HepG2 (cell line): ENCODE measurements around the gene KIFC1. TPM values are rescaled to one million over a fixed set of nuclear protein-coding genes. Genes with fewer than 3 reads are reported as not detected.
A peak's percentile ranks its signal among the peaks of the same experiment; 100 is the strongest.

Experiments used
- ATF6 ChIP-seq: sonication (generic); formaldehyde crosslinking; conservative IDR thresholded peaks from 2 replicates; pipeline ENCODE4 v1.4.0; 2020; ENCODE audit warnings: missing genetic modification reagents
- FOXP4 ChIP-seq: sonication (generic); formaldehyde crosslinking; IDR thresholded peaks from 2 replicates; pipeline ENCODE4 v1.4.0; 2020; ENCODE audit warnings: missing genetic modification reagents
- MBNL3 ChIP-seq: fragments of 250-450 bp; sonication (Bioruptor Pico); conservative IDR thresholded peaks from 2 replicates; pipeline ENCODE4 v1.8.0; 2022; ENCODE audit warnings: mild to moderate bottlenecking, inconsistent platforms
- PCBP1 ChIP-seq: fragments of 200-400 bp; formaldehyde crosslinking; IDR thresholded peaks from 2 replicates; pipeline ENCODE4 v1.6.1; 2017; ENCODE audit warnings: mild to moderate bottlenecking, low read depth, low read length, borderline replicate concordance
- SAFB2 ChIP-seq: sonication (generic); formaldehyde crosslinking; IDR thresholded peaks from 2 replicates; pipeline ENCODE4 v1.5.1; 2020; ENCODE audit warnings: missing genetic modification reagents, low read depth, mild to moderate bottlenecking, borderline replicate concordance
- SMAD3 ChIP-seq: sonication (generic); formaldehyde crosslinking; IDR thresholded peaks from 2 replicates; pipeline ENCODE4 v1.4.0; 2020; ENCODE audit warnings: missing genetic modification reagents
- SNAPC2 ChIP-seq: sonication (generic); formaldehyde crosslinking; IDR thresholded peaks from 2 replicates; pipeline ENCODE4 v1.8.1; 2022; ENCODE audit warnings: mild to moderate bottlenecking, missing genetic modification reagents
- SP4 ChIP-seq: sonication (generic); formaldehyde crosslinking; IDR thresholded peaks from 2 replicates; pipeline ENCODE4 v1.8.1; 2023; ENCODE audit warnings: mild to moderate bottlenecking, missing genetic modification reagents
- SRY ChIP-seq: sonication (generic); formaldehyde crosslinking; IDR thresholded peaks from 2 replicates; pipeline ENCODE4 v1.8.0; 2022; ENCODE audit warnings: mild to moderate bottlenecking, missing genetic modification reagents
- ZNF441 ChIP-seq: sonication (generic); formaldehyde crosslinking; IDR thresholded peaks from 2 replicates; pipeline ENCODE4 v1.7.0; 2021; ENCODE audit warnings: missing genetic modification reagents, borderline replicate concordance
- ZNF792 ChIP-seq: IDR thresholded peaks from 2 replicates; pipeline ENCODE4 v1.6.1; 2016
- ZNF891 ChIP-seq: sonication (generic); formaldehyde crosslinking; IDR thresholded peaks from 2 replicates; pipeline ENCODE4 v1.5.0; 2020; ENCODE audit warnings: mild to moderate bottlenecking, missing genetic modification reagents
- polyA plus RNA-seq, 8 experiments: library from polyadenylated mRNA; depleted of rRNA in 3 of 8; stranded (reverse) in 7 of 8; unstranded in 1 of 8; fragments of >200 nt; fragmentation: Illumina TruSeq in 4 of 8; extraction: Trizol in 4 of 8; gene quantifications; 2 replicates each; pipeline versions ENCODE4 v1.2.1 to v1.2.3, GENCODE V29; 2011 to 2016; ENCODE audit warnings: low read depth in 4 of 8, missing spikeins in 1 of 8, mixed read lengths in 1 of 8; ENCODE audit not compliant: insufficient read depth in 1 of 8
- total RNA-seq, 5 experiments: library from RNA; depleted of rRNA; stranded (reverse); fragments of >200 nt; fragmentation: Illumina TruSeq; extraction: Trizol; gene quantifications; 2 replicates each; pipeline ENCODE4 v1.2.3, GENCODE V29; 2016; ENCODE audit warnings: low read depth in 1 of 5
- TF ChIP-seq, protein P1 (sequence below): sonication (generic); formaldehyde crosslinking; IDR thresholded peaks from 2 replicates; pipeline ENCODE4 v1.4.0; 2020; ENCODE audit warnings: missing genetic modification reagents, borderline replicate concordance
- TF ChIP-seq, protein P2 (sequence below): sonication (generic); formaldehyde crosslinking; IDR thresholded peaks from 2 replicates; pipeline ENCODE4 v1.8.1; 2023; ENCODE audit warnings: mild to moderate bottlenecking, missing genetic modification reagents
- TF ChIP-seq, protein P3 (sequence below): sonication (generic); formaldehyde crosslinking; IDR thresholded peaks from 2 replicates; pipeline ENCODE4 v1.5.1; 2020; ENCODE audit warnings: missing genetic modification reagents, mild to moderate bottlenecking, borderline replicate concordance
- TF ChIP-seq, protein P4 (sequence below): sonication (generic); formaldehyde crosslinking; IDR thresholded peaks from 2 replicates; pipeline ENCODE4 v1.4.0; 2020; ENCODE audit warnings: mild to moderate bottlenecking, missing genetic modification reagents

Gene KIFC1
- total and polyA plus RNA-seq, 2 of the 13 experiments (the other 11 are each of a cell fraction or from before 2014, with no cell fraction given) = 25.0 to 45.5 TPM

DNA sequence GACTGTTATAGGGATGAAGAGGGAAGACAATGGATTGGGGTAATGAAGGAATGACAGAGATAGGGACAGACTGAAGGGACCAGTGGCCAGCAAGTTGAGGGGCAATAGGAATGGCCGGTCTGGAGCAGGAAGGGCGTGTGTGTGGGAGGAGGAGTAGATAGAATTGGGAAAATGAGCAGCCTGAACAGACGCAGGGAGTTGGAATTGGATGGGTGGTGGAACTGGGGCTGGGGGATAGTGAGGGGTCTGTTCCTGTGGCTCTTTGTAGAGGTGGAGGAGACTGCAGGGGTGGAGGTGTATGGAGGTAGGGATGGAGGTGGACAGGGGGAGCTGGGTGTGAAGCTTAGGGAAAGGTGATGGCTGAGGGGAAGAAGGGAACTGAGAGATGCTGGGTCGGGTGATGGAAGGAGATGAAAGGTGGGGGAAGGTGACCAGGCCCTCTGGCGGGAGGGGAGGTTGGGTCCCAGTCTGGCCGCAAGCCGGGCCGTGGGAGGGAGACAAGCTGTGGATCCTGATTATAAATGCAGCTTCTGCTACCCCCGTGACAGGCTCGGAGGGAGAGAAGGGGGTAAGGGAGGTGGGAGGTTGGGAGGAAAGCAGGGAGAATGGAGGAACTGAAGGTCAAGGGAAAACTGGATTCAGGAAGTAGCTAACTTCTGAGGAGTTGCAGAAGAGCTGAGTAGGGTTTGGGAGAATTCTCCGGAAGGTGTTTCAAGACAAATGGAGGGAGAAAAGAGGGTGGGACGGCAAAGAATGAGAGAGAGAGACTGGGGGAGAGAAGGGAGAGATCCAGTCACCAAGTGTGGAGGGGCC lies 33.4 kb downstream of the KIFC1 start (continued):
- TF ChIP-seq, protein P1, sequence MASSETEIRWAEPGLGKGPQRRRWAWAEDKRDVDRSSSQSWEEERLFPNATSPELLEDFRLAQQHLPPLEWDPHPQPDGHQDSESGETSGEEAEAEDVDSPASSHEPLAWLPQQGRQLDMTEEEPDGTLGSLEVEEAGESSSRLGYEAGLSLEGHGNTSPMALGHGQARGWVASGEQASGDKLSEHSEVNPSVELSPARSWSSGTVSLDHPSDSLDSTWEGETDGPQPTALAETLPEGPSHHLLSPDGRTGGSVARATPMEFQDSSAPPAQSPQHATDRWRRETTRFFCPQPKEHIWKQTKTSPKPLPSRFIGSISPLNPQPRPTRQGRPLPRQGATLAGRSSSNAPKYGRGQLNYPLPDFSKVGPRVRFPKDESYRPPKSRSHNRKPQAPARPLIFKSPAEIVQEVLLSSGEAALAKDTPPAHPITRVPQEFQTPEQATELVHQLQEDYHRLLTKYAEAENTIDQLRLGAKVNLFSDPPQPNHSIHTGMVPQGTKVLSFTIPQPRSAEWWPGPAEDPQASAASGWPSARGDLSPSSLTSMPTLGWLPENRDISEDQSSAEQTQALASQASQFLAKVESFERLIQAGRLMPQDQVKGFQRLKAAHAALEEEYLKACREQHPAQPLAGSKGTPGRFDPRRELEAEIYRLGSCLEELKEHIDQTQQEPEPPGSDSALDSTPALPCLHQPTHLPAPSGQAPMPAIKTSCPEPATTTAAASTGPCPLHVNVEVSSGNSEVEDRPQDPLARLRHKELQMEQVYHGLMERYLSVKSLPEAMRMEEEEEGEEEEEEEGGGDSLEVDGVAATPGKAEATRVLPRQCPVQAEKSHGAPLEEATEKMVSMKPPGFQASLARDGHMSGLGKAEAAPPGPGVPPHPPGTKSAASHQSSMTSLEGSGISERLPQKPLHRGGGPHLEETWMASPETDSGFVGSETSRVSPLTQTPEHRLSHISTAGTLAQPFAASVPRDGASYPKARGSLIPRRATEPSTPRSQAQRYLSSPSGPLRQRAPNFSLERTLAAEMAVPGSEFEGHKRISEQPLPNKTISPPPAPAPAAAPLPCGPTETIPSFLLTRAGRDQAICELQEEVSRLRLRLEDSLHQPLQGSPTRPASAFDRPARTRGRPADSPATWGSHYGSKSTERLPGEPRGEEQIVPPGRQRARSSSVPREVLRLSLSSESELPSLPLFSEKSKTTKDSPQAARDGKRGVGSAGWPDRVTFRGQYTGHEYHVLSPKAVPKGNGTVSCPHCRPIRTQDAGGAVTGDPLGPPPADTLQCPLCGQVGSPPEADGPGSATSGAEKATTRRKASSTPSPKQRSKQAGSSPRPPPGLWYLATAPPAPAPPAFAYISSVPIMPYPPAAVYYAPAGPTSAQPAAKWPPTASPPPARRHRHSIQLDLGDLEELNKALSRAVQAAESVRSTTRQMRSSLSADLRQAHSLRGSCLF (CRISPR knock-in tag) = no peak
- 0 out of 2 replicates have a peak, but pooled peaks have one; percentile 54 for TF ChIP-seq SNAPC2 (CRISPR knock-in tag)
- no peak for TF ChIP-seq SRY (CRISPR knock-in tag)
- TF ChIP-seq MBNL3 (CRISPR knock-in tag) = no peak
- TF ChIP-seq SMAD3 = no peak
- TF ChIP-seq, protein P2, sequence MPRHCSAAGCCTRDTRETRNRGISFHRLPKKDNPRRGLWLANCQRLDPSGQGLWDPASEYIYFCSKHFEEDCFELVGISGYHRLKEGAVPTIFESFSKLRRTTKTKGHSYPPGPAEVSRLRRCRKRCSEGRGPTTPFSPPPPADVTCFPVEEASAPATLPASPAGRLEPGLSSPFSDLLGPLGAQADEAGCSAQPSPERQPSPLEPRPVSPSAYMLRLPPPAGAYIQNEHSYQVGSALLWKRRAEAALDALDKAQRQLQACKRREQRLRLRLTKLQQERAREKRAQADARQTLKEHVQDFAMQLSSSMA (CRISPR knock-in tag) = no peak
- TF ChIP-seq, protein P3, sequence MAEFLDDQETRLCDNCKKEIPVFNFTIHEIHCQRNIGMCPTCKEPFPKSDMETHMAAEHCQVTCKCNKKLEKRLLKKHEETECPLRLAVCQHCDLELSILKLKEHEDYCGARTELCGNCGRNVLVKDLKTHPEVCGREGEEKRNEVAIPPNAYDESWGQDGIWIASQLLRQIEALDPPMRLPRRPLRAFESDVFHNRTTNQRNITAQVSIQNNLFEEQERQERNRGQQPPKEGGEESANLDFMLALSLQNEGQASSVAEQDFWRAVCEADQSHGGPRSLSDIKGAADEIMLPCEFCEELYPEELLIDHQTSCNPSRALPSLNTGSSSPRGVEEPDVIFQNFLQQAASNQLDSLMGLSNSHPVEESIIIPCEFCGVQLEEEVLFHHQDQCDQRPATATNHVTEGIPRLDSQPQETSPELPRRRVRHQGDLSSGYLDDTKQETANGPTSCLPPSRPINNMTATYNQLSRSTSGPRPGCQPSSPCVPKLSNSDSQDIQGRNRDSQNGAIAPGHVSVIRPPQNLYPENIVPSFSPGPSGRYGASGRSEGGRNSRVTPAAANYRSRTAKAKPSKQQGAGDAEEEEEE (CRISPR knock-in tag) = 0 out of 2 replicates have a peak, but pooled peaks have one; percentile 33
- TF ChIP-seq ZNF441 = 0 out of 2 replicates have a peak, but pooled peaks have one; percentile 47
- peak; percentile 30; the same call in 1 of the 2 replicates for TF ChIP-seq SAFB2
- TF ChIP-seq, protein P4, sequence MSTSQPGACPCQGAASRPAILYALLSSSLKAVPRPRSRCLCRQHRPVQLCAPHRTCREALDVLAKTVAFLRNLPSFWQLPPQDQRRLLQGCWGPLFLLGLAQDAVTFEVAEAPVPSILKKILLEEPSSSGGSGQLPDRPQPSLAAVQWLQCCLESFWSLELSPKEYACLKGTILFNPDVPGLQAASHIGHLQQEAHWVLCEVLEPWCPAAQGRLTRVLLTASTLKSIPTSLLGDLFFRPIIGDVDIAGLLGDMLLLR = no peak
- no peak for TF ChIP-seq SP4 (CRISPR knock-in tag)
- no peak for TF ChIP-seq PCBP1
- no peak for TF ChIP-seq FOXP4 (CRISPR knock-in tag)
- no peak for TF ChIP-seq ZNF891
- TF ChIP-seq ZNF792 (CRISPR knock-in tag) = no peak
- no peak for TF ChIP-seq ATF6 (CRISPR knock-in tag)
